Stimulated activated CD8-positive, alpha-beta memory T cell treated with anti-CD3 and anti-CD28 coated beads, Interleukin-15, amount 100 ng/mL, for 4 hours (primary cell): ENCODE results near the gene RPRD1B.

Experiments
- DNase-seq, 2 donors: peaks; one replicate each; pipeline ENCODE4 v3.0.0-alpha.2; 2020; ENCODE audit warnings: low read depth in 2 of 2

Gene RPRD1B

DNA sequence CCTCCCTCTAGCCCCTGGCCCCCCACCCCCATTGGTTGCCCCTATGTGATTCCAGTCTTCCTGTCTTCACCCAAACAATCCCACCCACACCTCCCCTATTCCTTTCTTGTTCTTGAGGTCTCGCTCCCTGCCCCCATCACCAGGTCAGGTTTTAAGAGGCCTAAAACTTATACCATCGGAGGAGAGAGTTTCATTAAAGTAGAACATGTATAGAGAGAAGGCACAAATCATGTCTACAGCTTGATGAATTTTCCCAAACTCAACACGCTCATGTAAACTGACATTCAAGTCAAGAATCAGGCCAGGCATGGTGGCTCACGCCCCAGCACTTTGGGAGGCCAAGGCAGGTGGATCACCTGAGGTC, 87.1 kb downstream of the RPRD1B start:
- no peak for DNase-seq

DNA sequence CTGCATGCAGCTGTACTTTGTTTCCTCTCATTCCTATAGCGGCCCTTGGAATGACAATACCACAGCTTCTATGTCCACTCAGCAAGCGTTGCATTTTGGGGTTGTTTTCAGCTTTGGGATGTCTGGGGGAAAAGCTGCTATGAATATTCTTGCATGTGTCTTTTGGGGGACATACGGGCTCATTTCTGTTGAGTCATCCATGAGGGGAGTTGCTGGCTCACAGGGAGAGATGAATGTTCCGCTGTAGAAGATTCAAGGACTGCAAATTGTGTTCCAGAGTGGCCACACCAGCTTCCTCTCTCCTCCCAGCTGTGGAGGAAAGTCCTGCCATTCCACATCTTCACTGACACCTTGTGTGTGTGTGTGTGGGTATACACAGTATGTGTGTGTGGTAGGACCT, 88.2 kb downstream of the RPRD1B start:
- no peak for DNase-seq

DNA sequence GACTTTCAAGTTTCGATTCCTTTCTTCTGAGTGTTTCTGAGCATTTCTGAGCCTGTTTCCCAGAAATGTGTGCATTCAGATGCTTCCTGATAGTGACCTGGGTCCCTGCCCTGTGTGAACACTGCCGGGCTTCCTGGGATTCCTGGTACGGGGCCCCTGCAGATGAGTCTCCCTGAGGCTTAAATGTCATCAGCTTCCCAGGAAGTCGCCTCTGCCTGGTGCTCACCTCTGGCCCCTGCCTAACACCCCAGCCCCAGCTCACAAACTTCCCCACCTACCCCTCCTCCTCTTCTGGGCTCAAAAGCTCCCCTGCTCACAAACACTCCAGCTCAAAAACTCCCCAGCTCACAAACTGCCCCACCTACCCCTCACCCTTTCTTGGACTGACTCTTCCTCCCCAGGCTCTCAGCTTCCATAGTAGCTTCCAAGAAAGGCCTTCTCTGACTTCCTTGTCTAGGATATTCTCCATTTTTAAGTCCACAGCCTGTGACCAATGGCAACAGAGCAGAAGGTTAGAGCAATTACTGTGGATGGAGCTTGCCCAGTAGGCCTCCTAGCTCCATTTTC, 89.6 kb downstream of the RPRD1B start:
- DNase-seq = no peak

DNA sequence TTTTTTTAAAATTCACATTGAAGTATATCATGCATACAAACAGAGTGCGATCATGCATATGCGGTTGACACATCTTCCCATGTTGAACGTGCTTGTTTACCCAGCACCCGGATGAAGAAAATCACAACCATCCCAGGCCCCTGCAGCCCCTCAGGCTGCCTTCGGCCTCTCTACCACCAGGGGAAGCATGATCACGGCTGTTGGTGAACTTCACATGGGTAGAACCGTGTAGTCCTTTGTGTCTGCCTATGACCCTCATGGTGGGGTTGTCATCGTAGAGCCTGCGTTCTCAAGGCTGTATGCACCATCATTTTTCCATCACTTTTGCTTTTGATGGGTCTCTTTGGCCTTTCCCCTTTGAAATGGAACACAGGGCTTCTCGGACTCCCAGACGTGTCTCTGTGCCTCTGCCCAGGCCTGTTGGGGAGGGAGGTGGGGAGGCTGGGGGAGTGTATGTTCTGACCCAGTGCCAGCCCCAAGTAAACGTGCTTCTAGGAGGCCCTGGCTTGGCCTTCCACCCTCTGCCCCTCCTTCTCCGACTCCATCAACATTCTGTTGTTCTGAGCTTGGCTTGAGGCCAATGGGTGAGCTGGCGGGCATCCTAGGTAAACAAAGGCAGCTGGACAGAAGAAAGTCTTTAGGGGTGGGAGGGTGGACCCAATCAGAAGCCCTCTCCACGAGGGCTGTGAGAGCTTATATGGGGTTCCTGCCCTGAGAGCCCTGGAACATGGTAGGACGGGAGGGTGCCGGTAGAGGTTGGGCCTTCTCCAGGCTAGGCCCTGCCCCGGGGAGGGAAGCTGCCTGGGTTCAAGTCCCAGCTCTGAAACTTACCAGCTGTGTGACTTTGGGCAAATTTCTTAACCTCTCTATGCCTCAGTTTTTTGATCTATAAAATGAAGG, 91.9 kb downstream of the RPRD1B start:
- DNase-seq = no peak

DNA sequence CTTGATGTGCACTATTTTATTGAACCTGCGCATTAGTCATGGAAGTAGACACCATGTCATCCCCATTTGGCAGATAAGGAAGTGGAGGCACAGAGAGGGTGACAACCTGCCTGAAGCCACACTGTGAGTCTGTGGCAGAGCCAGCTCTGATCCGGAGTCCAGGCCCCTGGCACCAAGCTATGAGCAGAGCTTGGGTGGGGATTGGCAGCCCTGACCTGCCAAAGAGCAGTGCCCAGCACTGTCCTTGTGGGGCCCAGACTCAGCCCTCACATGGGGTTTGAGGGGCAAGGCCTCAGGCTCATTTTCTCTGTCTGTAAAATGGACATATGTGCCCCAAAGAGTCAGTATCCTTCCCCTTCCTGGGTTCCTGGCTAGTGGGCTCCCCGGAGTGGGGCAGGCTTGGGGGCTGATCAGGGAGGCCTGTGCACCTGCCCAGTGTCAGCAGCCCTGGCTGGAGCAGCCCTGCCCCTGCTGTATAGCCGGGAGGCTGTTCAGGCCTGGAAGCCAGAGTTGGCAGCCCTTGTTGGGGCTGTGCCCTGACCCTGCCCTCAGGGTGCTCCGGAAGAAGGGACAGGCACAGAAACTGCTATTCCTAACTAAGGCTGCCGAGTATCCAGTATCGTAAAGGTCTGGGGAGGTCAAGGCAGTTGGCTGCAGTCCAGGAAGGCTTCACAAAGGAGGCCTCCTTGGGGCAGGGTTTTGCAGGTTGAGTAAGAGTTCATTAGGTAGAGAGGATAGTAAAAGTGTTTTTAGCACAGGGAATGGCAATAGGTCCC, 92.8 kb downstream of the RPRD1B start:
- no peak for DNase-seq

DNA sequence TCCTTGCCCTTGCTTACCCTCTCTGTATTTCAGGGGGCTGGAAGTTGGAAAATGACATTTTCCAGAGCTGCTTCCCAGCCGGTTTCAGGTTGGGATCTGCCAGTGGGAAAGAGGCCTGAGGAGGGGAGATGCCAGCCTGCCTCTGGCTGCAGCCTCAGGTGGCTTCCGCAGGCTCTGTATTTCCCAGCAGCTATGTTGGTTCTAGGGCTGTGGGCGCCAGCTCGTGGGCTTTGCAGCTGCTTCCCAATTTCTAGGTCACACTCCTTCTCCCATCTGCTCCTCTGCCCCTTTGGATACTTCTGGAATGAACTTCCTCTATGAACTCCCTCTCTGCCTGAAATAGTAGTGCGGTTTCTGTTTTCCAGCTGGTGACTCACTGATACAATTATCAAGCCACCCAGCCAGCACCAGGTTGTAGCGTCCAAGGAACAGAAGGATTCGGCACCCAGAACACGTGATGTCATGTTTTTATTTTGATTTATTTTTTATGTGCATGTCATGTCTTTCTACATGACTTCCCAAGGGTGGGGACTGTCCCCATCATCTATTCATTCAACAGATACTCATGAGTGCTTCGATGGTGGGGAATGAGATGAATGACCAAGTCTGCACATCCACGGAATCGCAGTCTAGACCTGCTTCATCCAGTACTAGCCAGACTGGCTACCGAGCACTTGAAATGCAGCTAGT, 93.5 kb downstream of the RPRD1B start:
- no peak for DNase-seq

DNA sequence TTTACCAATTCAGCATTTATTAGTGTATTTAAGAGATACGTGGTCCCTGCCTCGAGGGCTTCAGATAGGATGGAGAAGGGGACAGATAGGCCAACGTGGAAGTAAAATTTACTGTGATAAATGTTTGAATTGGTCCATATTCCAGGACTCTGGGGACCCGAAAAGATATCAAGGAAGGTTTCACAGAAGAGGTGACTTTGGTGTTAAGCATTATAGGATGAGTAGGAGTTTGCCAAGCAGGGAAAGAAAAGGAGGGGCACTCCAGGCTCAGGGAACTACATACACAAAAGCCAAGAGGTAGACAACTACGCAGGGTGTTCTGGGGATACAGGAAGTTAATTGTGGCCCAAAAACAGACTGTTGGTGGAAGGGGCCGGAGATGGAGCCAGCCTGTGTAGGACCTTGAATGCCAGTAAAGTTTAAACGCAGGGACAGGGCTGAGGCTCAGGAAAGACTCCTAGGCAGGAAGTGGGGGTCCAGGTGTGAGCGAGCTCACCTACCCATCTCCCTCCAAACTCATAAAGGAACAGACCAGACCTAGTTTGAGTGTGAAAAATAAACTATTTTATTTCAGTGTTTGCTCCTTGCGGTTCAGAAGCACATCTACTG, 94.5 kb downstream of the RPRD1B start:
- no peak for DNase-seq

DNA sequence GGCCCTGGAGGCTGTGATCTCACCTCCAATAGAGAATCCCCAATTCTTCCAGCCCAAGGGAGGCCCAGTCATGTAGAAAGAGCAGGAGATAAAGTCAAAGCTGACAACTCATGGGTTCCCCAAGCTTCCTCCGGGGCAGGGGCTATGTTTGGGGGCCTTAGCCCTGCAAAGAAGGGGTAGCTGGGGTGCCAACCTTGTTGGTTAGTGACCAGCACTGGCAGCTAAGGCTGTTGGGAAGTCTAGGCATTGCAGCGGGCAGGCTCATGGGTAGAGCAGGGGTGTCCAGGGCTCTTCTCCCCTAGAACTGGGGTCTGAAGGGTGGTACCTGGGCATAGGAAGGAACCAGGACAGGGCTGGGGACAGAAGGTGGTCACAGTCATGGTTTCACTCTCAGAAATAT, 95.1 kb downstream of the RPRD1B start:
- no peak for DNase-seq

DNA sequence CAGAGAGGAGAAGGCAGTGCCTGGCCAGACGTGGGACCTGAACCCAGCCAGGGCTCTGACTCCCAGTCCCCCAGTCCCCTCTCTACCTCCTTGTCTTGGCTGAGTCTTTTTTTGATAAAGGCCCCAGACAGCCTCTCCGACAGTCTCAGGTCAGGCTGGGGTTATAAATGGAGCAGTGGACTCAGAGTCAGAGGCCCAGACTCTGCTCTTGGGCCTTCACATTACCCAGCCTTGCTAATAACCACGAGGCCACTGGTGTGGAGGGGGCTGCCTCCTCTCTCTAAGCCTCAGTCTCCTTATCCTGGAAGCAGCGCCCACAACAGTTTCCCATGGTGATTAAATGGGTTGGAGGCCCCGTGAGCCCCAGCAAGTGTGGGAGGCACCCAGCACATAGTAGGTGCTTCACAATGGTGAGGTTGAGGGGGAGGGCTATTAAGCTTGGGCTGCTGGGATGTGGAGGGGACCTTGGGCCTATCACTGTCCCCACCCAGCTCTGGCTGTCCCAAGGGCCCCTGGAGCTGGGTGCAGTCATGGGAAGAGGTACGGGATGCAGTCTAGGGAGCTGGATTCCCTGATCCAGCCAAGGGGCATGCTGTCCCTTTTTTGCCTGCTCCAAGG, 95.8 kb downstream of the RPRD1B start:
- DNase-seq = no peak

DNA sequence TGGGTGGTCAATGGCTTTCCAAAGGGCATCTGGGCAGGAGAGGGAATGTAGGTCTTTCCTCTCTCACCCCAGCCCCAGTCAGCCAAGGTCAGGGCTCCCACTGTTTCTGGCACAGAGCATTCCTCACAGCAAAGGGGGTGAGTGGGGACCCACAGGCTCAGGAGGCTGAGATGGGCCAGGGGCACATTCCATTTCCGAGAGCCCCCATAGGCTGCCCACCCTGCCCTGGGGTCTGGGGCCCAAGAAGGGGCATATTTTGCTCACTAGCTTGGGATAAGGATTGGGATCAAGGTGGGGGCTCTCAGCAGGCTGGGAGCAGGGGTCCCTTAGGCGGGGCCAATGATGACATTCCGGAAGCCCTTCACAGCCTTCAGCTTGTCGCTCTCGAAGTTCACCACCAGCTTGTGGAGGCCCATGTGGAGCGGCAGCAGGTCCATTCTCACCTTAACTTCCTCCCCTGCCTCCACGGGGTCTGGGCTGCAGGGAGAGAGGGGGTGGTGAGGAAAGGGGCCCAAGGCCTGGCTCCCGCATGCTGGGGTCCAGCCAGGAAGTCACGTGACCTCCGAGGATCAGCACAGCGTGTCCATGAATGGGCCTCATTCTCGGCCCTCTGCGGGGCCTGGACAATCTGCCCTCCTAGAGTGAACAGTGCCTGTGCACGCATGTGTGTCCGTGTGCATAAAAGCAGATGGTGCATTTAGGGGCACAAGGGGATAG, 96.5 kb downstream of the RPRD1B start:
- DNase-seq = no peak

DNA sequence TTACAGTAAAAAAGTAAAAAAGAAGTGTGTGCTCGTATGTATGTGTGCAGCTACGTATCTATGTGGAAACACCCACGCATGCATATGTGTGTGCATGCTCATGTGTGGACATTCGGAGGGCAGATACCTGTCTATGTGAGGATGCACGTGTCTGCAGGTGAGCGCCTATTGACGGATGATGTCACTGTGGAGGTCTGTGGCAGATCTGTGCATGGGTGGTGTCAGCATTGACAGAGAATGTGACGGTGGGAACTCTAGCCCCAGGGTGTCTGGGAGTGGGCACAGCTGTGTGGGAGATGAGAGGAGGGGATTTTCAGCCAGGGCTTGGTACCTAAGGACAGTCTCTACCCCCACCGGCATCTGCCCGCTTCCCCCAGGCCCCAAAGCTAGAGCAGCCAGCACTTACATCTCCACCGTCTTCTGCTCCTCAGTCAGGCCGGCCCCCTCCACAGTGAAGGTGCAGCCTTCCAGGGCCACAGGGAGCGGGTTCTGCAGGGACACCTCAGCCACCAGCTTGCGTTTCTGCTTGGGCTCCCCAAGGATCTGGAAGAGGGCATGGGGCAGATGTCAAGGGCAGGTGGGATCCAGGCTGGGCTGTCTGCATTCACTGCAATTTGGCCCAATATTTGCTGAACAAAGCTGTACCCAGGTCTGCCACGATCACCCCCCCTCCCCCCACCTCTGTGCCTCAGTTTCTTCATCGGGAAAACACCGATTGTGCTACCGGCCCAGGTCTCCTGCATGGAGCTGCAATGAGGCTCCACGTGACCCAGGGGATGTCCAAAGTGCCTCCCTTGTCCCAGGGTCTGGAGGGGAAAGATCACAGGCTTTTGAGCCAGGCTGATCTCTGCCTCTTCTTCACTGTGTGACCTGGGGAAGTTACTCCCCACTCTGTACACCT, 97.4 kb downstream of the RPRD1B start:
- no peak for DNase-seq

DNA sequence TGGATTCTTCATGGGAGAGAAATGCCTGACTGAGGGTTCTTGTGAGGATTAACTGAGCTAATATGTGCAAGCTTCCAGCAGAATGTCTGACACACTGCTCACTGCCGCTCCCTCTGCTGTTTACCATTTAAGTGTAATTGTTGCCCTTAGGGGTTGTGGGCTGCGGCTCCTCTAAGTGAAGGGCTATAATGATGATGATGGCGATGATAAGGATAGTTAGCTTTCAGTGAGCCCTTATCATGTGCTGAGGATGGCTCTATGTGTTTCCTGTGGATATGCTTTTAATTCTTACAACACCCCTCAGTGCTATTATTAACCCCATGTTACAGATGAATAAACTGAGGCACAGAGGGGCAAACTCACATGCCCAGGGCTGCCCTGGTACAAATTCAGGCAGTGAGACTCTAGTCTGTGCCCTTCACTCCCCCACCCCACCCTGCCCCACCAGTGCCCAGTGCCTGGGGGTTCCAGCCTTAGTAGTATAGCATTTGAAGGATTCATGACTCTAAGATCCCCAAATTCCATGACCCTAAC, 98.1 kb downstream of the RPRD1B start:
- DNase-seq = no peak

DNA sequence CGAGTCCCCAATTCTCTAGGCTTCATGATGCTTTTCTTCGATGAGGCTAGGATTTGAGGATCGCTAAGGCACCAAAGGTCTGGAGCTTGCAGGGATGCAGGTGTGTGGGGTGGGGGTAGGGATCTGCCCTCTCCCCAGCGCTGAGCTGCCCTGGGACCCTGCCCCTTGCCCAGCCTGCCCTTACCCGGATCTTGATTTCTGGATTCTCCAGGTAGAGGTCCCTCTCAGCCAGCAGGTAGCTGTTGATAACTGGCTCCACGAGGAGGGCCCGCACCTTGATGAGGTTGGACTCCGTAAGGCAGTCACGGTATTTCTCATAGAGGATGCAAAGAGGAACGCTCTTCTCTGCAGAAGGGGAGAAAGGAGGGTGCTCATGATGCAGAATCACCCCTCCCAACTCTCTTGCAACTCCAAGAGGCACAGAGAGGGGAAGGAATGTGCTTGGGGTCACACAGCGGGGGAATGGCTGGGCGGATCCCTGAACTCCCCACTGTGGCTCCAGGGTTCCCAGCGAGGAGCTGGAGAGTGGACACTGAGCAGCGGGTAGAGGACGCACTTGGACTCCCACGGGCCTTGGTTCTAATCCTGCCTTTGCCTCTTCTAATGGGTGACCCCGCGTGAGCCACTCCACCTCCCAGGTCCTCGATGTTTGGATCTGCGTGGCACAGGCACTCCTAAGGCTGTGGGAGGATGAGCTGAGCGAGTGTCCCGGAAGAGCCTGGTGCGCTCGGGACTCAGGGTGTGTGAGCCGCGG, 98.8 kb downstream of the RPRD1B start:
- DNase-seq = no peak

DNA sequence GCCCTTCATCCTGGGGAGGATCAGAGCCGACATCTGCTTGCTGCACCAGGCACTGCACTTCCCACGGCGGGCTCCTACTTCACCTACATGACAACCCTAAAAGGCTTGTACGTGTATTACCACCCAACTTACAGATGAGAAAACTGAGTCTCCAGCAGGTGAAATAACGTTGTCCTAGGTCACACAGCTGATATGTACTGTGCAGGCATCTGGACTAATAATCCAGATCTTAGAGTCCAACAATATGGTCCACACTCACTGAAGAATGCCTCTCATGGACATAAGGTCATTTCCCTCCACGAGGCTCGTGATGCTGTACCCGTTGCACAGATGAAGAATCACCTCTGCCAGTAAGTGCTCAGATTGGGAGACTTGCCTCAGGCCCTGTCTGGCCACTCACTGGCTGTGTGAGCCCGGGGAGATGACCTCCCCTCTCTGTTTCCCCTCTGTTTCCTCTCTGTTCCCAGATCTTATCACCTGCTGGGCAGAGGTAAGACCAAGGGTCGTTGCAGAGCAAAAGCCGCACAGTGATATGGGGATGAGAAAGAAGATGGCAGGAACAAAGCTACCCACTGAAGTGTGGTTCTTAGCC, 99.5 kb downstream of the RPRD1B start:
- no peak for DNase-seq

DNA sequence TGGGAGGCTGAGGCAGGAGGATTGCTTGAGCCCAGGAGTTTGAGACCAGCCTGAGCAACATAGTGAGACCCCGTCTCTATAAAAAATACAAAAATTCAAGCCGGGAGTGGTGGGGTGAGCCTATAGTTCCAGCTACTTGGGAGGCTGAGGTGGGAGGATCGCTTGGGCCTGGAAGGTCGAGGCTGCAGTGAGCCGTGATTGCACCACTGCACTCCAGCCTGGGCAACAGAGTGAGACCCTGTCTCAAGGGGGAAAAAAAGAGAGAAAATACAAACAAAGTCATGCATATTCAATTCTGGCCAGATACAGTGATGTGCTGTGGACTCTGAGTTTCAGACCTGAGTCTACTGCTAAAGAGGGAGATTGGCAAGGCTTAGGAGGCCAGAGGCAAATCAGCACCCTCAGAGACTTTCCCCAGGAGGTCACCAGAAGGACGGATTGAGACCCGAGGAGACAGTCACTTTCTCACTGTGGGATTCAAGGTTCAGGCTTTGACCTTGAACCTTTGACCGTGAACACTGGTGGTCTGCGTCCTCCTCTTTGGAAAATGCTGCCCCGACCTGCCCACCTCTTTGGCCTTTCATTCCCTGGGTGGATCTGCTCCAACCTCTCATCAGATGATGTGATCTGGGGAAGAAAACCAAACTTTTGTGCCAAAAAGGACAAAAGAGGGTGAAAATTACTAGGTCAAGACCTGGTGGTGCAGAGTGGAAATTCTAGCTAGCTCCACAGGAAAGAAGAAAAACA, 100.3 kb downstream of the RPRD1B start:
- no peak for DNase-seq

DNA sequence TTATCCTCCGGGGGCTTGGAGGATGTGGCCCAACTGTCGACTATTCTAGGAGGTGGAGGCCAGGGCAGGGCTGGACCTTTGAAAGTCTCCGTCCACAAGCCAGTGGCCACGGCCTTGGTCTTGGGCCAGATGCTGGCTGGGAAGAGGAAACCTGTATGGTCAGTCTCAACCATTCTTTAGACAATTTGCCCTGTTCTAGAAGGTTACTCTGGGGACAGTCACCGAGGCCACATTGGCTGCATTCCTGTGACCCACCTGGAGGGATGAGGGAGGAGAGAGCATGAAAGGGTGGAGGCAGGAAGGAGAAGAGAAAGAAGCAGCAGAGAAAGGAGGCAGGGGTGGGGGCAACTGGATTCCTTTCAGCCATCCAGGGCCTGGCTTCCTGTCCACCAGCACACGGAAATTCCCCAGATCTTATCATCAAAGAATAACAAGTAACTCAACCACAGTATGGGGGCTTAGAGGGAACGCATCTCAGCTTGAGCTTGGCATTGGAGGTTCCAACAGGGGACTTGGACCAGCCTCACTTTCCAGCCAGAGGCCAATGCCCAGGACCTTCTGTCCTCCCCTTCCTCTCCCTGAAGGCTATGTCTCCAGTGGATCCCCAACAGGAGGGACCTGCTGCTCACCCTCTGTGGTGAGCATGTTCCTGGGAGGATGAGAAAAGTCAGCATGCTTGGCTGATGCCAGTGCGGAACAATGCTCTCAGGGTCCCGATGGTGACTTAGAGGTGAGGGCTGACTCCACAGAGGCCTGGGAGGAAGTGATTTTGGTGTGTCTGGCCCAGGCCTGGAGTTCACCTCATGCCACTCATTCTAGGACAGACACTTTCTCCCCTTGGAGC, 101.1 kb downstream of the RPRD1B start:
- DNase-seq = no peak

DNA sequence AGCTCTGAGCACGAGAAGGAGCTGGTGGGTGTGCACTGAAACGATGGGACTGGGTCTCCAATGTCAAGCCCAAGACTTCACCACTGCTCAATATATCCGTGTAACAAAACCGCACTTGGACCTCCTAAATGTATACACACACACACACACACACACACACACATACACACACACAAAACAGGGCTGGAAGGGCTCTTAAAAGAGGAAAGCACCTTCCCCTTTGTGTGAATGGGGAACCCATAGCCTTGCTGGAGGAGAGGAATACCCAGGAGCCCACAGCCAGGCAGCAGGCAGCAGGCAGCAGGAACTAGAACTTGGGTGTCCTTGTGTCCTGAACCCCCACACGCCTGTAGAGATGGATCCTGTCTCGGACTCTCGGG, 101.7 kb downstream of the RPRD1B start:
- DNase-seq = no peak
